WTC11 (cell line): ENCODE data around the gene FAM221B.

ENCODE experiments used
- ARID4B ChIP-seq: sonication (generic); formaldehyde crosslinking; IDR thresholded peaks from 2 replicates; pipeline ENCODE4 v1.8.0; 2023; ENCODE audit warnings: missing genetic modification reagents, mild to moderate bottlenecking, borderline replicate concordance
- E2F5 ChIP-seq: sonication (generic); formaldehyde crosslinking; IDR thresholded peaks from 2 replicates; pipeline ENCODE4 v1.8.1; 2022; ENCODE audit warnings: mild to moderate bottlenecking, moderate library complexity, missing genetic modification reagents
- MLX ChIP-seq: sonication (generic); formaldehyde crosslinking; IDR thresholded peaks from 2 replicates; pipeline ENCODE4 v1.8.1; 2023; ENCODE audit warnings: mild to moderate bottlenecking, missing genetic modification reagents, moderate library complexity
- NFE2L1 ChIP-seq: sonication (generic); formaldehyde crosslinking; IDR thresholded peaks from 2 replicates; pipeline ENCODE4 v1.8.1; 2023; ENCODE audit warnings: missing genetic modification reagents
- TF ChIP-seq, protein P1 (sequence below): sonication (generic); formaldehyde crosslinking; conservative IDR thresholded peaks from 2 replicates; pipeline ENCODE4 v1.8.1; 2022; ENCODE audit warnings: mild to moderate bottlenecking, missing genetic modification reagents

- TF ChIP-seq, protein P1, sequence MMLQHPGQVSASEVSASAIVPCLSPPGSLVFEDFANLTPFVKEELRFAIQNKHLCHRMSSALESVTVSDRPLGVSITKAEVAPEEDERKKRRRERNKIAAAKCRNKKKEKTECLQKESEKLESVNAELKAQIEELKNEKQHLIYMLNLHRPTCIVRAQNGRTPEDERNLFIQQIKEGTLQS (CRISPR knock-in tag): no peak
- TF ChIP-seq ARID4B (CRISPR knock-in tag): no peak
- no peak for TF ChIP-seq MLX (CRISPR knock-in tag)
- TF ChIP-seq E2F5: no peak
- TF ChIP-seq NFE2L1: no peak
These were observed 35.7 kb downstream of the FAM221B start for GRCh38 chr9:35792826-35793225.
